ENCODE results near the gene RAB30. TPM values are rescaled to one million over a fixed set of nuclear protein-coding genes. Genes with fewer than 3 reads are reported as not detected.
A peak's percentile ranks its signal among the peaks of the same experiment; 100 is the strongest.

The RAB30 gene
- total RNA-seq, 4 donors from 2014 or later, result 3.4 to 54.8 (median 11.5) TPM

GRCh38 chr11:83002053-83002452 is 69.6 kb downstream of the RAB30 start:
- TF ChIP-seq CTCF (IDR thresholded peaks at IDR 0.05) (no peak), POLR2A (IDR thresholded peaks at IDR 0.05) (no peak)
- Histone ChIP-seq H3K36me3 (no peaks in the 10 kb centered on the region), H3K9me3 (no peaks in the 10 kb centered on the region), H3K27me3 (no peaks in the 10 kb centered on the region), H3K4me3 (no peak overlapping the region), H3K4me1 (peaks cover 0 to 7% (median 0%) of the 10 kb centered on the region in 4 donors), H3K27ac (no peak overlapping the region)
- no peak for DNase-seq

GRCh38 chr11:83000381-83000780 is 71.3 kb downstream of the RAB30 start:
- no peaks in the 10 kb centered on the region for H3K9me3 ChIP-seq
- H3K27ac ChIP-seq, result no peak overlapping the region
- H3K4me3 ChIP-seq, result no peak overlapping the region
- no peaks in the 10 kb centered on the region for H3K27me3 ChIP-seq
- peaks cover 0 to 7% (median 0%) of the 10 kb centered on the region in 4 donors for H3K4me1 ChIP-seq
- H3K36me3 ChIP-seq, result no peaks in the 10 kb centered on the region
- DNase-seq, result no peak
- TF ChIP-seq CTCF (IDR thresholded peaks at IDR 0.05) (no peak), POLR2A (IDR thresholded peaks at IDR 0.05) (no peak)

DNA sequence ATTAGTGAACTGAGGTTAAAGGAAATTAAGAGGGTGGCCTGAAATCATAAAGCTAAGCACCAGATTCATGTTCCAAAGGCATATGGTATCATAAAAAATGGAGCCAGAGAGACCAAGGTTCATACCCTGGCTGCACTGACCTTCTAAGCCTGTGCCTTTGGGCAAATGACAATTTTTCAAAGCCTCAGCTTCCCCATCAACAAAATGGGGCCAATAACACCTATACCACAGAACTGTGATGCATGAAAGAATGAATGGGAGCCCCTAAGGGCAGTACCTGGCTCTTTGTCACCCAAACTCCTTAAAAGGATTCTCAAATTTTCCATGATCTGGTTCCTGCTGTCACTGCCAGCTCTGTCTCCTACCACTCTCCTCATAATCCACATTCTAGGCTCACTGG is 72.5 kb downstream of the RAB30 start:
- TF ChIP-seq CTCF (IDR thresholded peaks at IDR 0.05), result no peak
- Histone ChIP-seq H3K27ac (peak overlapping the region in 1 of 4 donors; percentile 15), H3K27me3 (no peaks in the 10 kb centered on the region), H3K36me3 (no peaks in the 10 kb centered on the region), H3K9me3 (no peaks in the 10 kb centered on the region), H3K4me3 (no peak overlapping the region), H3K4me1 (peaks cover 0 to 7% (median 0%) of the 10 kb centered on the region in 4 donors)
- DNase-seq, result no peak

GRCh38 chr11:82998697-82999096 is 73.0 kb downstream of the RAB30 start:
- Histone ChIP-seq H3K4me3 (no peak overlapping the region), H3K36me3 (no peaks in the 10 kb centered on the region), H3K9me3 (no peaks in the 10 kb centered on the region), H3K27me3 (no peaks in the 10 kb centered on the region), H3K27ac (no peak overlapping the region), H3K4me1 (peaks cover 0 to 7% (median 0%) of the 10 kb centered on the region in 4 donors)
- DNase-seq, result no peak
- no peak for TF ChIP-seq POLR2A (IDR thresholded peaks at IDR 0.05)
- no peak for TF ChIP-seq CTCF (IDR thresholded peaks at IDR 0.05)

DNA sequence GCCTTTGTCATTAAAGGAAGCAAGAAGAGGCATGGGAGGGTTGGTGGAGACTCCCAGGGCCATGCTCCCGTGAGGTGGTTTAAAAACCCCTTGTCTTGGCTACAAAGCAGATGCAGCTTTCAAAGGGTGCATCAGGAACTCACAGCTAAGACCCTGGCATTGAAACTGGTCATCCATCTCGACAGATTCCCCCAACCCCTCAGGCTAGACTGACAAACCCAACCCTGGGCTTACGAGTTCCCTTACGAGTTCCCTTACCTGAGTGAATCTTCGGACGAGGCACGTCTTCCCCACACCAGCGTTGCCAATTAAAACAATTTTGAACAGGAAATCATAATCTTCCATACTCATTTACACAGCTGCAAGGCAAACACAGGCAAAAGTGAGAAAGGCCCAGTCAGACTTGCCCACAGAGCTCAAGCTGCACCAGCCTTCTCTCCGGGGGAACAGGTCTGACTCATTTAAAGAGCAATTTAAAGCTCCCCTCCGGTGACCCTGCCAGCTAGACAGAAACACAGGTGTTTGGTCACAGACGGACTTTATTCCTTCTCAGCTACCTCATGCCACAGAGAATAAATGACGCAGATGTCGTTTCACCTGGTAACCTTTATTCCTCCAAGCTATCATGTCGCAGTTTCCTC is 74.6 kb downstream of the RAB30 start:
- Histone ChIP-seq H3K27ac (peak overlapping the region; percentile 3 to 86 (median 46)), H3K9me3 (no peaks in the 10 kb centered on the region), H3K36me3 (no peaks in the 10 kb centered on the region), H3K27me3 (no peaks in the 10 kb centered on the region), H3K4me1 (peaks cover 0 to 7% (median 0%) of the 10 kb centered on the region in 4 donors), H3K4me3 (peak overlapping the region in 2 of 4 donors; percentile 11 to 43)
- DNase-seq, result peak in 2 of 3 donors; percentile 60 to 82
- TF ChIP-seq POLR2A (IDR thresholded peaks at IDR 0.05), result peak; percentile 20 to 80
- TF ChIP-seq CTCF (IDR thresholded peaks at IDR 0.05), result no peak
